Kidney epithelial cell (primary cell): Measurements from ENCODE around the gene OCSTAMP. TPM values are rescaled to one million over a fixed set of nuclear protein-coding genes. Genes with fewer than 3 reads are reported as not detected.

ENCODE experiments used
- DNase-seq: peaks from one replicate; pipeline ENCODE4 v3.0.0-alpha.2; 2010; ENCODE audit warnings: low read depth
- H3K27me3 ChIP-seq: 2 replicates; pipeline ENCODE4 v1.6.0; 2011; ENCODE audit warnings: low read length; ENCODE audit not compliant: control insufficient read depth, insufficient read depth
- H3K36me3 ChIP-seq: 2 replicates; pipeline ENCODE4 v1.5.1; 2011; ENCODE audit warnings: low read length; ENCODE audit not compliant: control insufficient read depth, insufficient read depth
- H3K4me3 ChIP-seq: 2 replicates; pipeline ENCODE4 v1.5.1; 2011; ENCODE audit warnings: low read depth, mild to moderate bottlenecking, control low read depth, low read length
- total RNA-seq: library from RNA; depleted of rRNA; stranded (reverse); fragments of >200 nt; gene quantifications from 2 replicates; pipeline ENCODE4 v1.2.3, GENCODE V29; 2015
- TF ChIP-seq, protein P1 (sequence below): IDR thresholded peaks from 2 replicates; pipeline ENCODE4 v1.5.1; 2011; ENCODE audit warnings: mild to moderate bottlenecking, moderate library complexity, low read length, control low read depth, inconsistent platforms; ENCODE audit not compliant: insufficient read depth, poor library complexity, severe bottlenecking

Gene OCSTAMP
- total RNA-seq, 1 donor from 2014 or later, result not detected

DNA sequence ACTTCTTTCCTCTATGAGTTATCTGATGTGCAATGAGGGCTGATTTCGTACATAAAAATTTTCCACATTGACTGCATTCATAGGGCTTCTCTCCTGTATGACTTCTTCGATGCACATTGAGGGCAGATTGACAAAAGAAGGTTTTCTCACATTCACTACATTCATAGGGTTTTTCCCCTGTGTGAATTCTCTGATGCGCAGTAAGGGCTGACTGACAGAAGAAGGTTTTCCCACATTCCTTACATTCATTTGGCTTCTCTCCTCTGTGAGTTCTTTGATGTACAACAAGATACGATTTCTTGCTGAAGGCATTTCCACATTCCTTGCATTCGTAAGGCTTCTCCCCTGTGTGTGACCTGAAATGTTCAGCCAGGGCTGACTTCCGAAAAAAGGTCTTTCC, 48.5 kb downstream of the OCSTAMP start:
- H3K27me3 ChIP-seq, result no peaks in the 10 kb centered on the region
- TF ChIP-seq, protein P1, sequence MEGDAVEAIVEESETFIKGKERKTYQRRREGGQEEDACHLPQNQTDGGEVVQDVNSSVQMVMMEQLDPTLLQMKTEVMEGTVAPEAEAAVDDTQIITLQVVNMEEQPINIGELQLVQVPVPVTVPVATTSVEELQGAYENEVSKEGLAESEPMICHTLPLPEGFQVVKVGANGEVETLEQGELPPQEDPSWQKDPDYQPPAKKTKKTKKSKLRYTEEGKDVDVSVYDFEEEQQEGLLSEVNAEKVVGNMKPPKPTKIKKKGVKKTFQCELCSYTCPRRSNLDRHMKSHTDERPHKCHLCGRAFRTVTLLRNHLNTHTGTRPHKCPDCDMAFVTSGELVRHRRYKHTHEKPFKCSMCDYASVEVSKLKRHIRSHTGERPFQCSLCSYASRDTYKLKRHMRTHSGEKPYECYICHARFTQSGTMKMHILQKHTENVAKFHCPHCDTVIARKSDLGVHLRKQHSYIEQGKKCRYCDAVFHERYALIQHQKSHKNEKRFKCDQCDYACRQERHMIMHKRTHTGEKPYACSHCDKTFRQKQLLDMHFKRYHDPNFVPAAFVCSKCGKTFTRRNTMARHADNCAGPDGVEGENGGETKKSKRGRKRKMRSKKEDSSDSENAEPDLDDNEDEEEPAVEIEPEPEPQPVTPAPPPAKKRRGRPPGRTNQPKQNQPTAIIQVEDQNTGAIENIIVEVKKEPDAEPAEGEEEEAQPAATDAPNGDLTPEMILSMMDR, result no peak
- H3K4me3 ChIP-seq, result no peak overlapping the region
- no peak for DNase-seq
- H3K36me3 ChIP-seq, result no peaks in the 10 kb centered on the region

DNA sequence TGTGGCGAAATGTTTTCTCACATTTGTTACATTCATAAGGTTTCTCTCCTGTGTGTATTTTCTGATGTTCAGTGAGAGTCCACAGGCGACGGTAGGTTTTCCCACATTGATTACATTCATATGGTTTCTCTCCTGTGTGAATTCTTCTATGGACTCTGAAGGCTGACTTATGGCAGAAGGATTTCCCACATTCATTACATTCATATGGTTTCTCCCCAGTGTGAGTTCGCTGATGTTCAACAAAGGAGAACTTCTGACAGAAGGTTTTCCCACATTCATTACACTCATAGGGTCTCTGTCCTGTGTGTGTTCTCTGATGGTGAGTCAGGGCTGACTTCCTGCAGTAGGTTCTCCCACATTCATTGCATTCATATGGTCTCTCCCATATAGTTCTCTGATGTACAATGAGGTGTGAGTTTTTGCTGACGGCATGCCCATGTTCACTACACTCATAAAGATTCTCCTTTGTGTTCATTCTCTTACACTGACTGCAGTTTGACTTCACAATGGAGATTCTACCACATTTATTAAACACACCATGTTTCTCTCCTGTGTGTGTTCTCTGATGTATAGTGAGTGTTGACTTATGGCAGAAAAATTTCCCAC, 49.0 kb downstream of the OCSTAMP start:
- TF ChIP-seq, protein P1, result no peak
- Histone ChIP-seq H3K27me3 (no peaks in the 10 kb centered on the region), H3K36me3 (no peaks in the 10 kb centered on the region), H3K4me3 (no peak overlapping the region)
- no peak for DNase-seq

DNA sequence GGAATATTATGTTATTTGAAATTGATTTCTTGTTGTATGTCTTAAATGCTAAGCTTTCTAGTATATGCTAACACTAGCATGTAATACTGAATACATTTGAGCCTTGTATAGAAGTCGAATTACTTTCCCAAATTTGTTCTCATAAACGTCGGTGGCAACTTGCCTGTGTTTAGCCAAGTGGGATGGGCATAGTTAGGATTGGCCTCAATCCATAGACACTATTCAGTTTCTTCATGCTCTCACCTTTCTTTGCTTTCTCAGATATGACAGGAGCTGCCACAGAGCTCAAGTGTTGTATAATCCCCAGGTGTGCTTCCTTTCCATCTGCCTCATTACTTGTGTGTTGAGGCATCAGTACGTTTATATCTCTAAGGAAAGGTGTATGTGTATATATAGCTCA, 56.4 kb downstream of the OCSTAMP start:
- no peaks in the 10 kb centered on the region for H3K27me3 ChIP-seq
- TF ChIP-seq, protein P1, result no peak
- DNase-seq, result no peak
- H3K36me3 ChIP-seq, result no peaks in the 10 kb centered on the region
- no peak overlapping the region for H3K4me3 ChIP-seq

DNA sequence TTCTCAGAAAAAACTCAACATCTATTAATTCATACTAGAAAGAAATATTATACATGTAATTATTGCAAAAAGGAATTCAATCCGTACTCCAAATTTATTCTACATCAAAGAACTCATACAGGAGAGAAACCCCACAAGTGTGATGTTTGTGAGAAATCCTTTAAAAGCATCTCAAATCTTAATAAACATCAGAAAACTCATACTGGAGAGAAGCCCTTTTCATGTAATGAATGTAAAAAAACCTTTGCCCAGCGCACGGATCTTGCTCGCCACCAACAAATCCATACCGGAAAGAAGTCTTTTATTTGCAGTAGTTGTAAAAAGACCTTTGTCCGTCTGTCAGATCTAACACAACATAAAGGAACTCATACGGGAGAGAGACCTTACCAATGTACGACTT, 59.1 kb downstream of the OCSTAMP start:
- Histone ChIP-seq H3K36me3 (no peaks in the 10 kb centered on the region), H3K27me3 (no peaks in the 10 kb centered on the region), H3K4me3 (no peak overlapping the region)
- TF ChIP-seq, protein P1, result no peak
- no peak for DNase-seq

Other genes starting within 250 kb of the OCSTAMP start
- gene CDH22, start 242.2 kb downstream of the OCSTAMP start, total RNA-seq, result not detected in 2 replicates
- 50.2 and 57.9 TPM in 2 replicates for gene ELMO2, start 144.0 kb downstream of the OCSTAMP start, total RNA-seq
- 7.8 and 8.0 TPM in 2 replicates for gene ZNF334, start 37.1 kb downstream of the OCSTAMP start, total RNA-seq
- gene SLC13A3, start 100.8 kb upstream of the OCSTAMP start, total RNA-seq, result 2.6 and 3.4 TPM in 2 replicates
- 20.5 and 23.4 TPM in 2 replicates for gene TP53RK, start 138.8 kb upstream of the OCSTAMP start, total RNA-seq
- 11.9 and 13.3 TPM in 2 replicates for gene SLC2A10, start 159.0 kb upstream of the OCSTAMP start, total RNA-seq